DND-41 (cell line): ENCODE data around the gene TSHR.

ENCODE experiments used
- ATAC-seq: fragments of 200-7000 bp; cut with Tn5 transposase; 3 replicates; pipeline ENCODE4 v1.9.1; 2021; ENCODE audit warnings: low read depth; ENCODE audit not compliant: insufficient read depth
- DNase-seq: peaks from one replicate; pipeline ENCODE4 v3.0.0-alpha.2; 2020
- H2AFZ ChIP-seq: 2 replicates; pipeline ENCODE4 v1.6.0; 2012; ENCODE audit warnings: low read depth, low read length
- H3K27ac ChIP-seq: 2 replicates; pipeline ENCODE4 v1.5.1; 2012; ENCODE audit warnings: low read length, inconsistent platforms
- H3K27me3 ChIP-seq: fragments of 200-600 bp; sonication (generic); 2 replicates; pipeline ENCODE4 v1.6.0; 2012; ENCODE audit warnings: low read length, mild to moderate bottlenecking, inconsistent platforms; ENCODE audit not compliant: insufficient read depth, poor library complexity
- H3K36me3 ChIP-seq: 2 replicates; pipeline ENCODE4 v1.5.1; 2012; ENCODE audit warnings: low read length, inconsistent platforms; ENCODE audit not compliant: insufficient read depth
- H3K4me1 ChIP-seq: 2 replicates; pipeline ENCODE4 v1.5.1; 2012; ENCODE audit warnings: mild to moderate bottlenecking, low read length; ENCODE audit not compliant: insufficient read depth
- H3K4me2 ChIP-seq: 2 replicates; pipeline ENCODE4 v1.6.0; 2012; ENCODE audit warnings: mild to moderate bottlenecking, moderate library complexity, low read length, inconsistent platforms; ENCODE audit not compliant: insufficient read depth
- H3K4me3 ChIP-seq, 2 experiments: fragments of 200-600 bp in 1 of 2; shearing (Covaris generic) in 1 of 2; 2 replicates each; pipeline ENCODE4 v1.5.1; 2012 to 2016; ENCODE audit warnings: inconsistent platforms in 2 of 2, low read length in 2 of 2, mild to moderate bottlenecking in 2 of 2, low read depth in 1 of 2, moderate library complexity in 1 of 2
- H3K79me2 ChIP-seq: 2 replicates; pipeline ENCODE4 v1.6.0; 2012; ENCODE audit warnings: low read length, inconsistent platforms; ENCODE audit not compliant: insufficient read depth
- H3K9ac ChIP-seq: 2 replicates; pipeline ENCODE4 v1.6.0; 2012; ENCODE audit warnings: low read depth, mild to moderate bottlenecking, inconsistent platforms, low read length, moderate library complexity
- H3K9me3 ChIP-seq: 2 replicates; pipeline ENCODE4 v1.5.1; 2012; ENCODE audit warnings: low read length, moderate library complexity, mild to moderate bottlenecking, inconsistent platforms; ENCODE audit not compliant: insufficient read depth, severe bottlenecking
- H4K20me1 ChIP-seq: 2 replicates; pipeline ENCODE4 v1.6.0; 2012; ENCODE audit warnings: low read length; ENCODE audit not compliant: insufficient read depth
- CTCF ChIP-seq: IDR thresholded peaks from 2 replicates; pipeline ENCODE4 v1.5.1; 2012; ENCODE audit warnings: borderline replicate concordance, low read length, moderate library complexity, mild to moderate bottlenecking; ENCODE audit not compliant: poor library complexity, severe bottlenecking; ENCODE audit errors: extremely low read depth
- EZH2 ChIP-seq: IDR thresholded peaks from 3 replicates; pipeline ENCODE4 v1.6.1; 2012; ENCODE audit warnings: borderline replicate concordance, low read depth, mild to moderate bottlenecking, moderate library complexity, low read length, inconsistent platforms; ENCODE audit not compliant: severe bottlenecking

TSHR gene

GRCh38 chr14:81004575-81004974 lies 49.2 kb downstream of the TSHR start:
- TF ChIP-seq CTCF (no peak), EZH2 (no peak)
- no peaks in the 10 kb centered on the region for H3K9me3 ChIP-seq

GRCh38 chr14:81005540-81006228 lies 50.3 kb downstream of the TSHR start:
- H3K36me3 ChIP-seq: peaks cover 28% of the 10 kb centered on the region
- H3K79me2 ChIP-seq: peaks cover 39% of the 10 kb centered on the region; the same call in 1 of the 2 replicates
- H3K27ac ChIP-seq: no peak overlapping the region
- no peaks in the 10 kb centered on the region for H3K4me1 ChIP-seq
- TF ChIP-seq CTCF (no peak), EZH2 (no peak)
- no peak overlapping the region for H3K4me3 ChIP-seq
- DNase-seq (no peak), ATAC-seq (no peak)
- no peak overlapping the region for H3K9ac ChIP-seq
- H2AFZ ChIP-seq: no peak overlapping the region
- H4K20me1 ChIP-seq: no peaks in the 10 kb centered on the region
- no peaks in the 10 kb centered on the region for H3K9me3 ChIP-seq
- H3K27me3 ChIP-seq: no peaks in the 10 kb centered on the region
- no peak overlapping the region for H3K4me2 ChIP-seq

More at GRCh38 chr14:81004575-81004974, 49.2 kb downstream of the TSHR start:
- Histone ChIP-seq H3K4me3 (no peak overlapping the region), H3K9ac (no peak overlapping the region), H3K36me3 (peaks cover 32% of the 10 kb centered on the region), H4K20me1 (no peaks in the 10 kb centered on the region), H2AFZ (no peak overlapping the region), H3K27me3 (no peaks in the 10 kb centered on the region), H3K4me2 (no peak overlapping the region), H3K4me1 (no peaks in the 10 kb centered on the region), H3K27ac (no peak overlapping the region), H3K79me2 (peaks cover 34% of the 10 kb centered on the region; the same call in 1 of the 2 replicates)
- DNase-seq (no peak), ATAC-seq (no peak)

DNA sequence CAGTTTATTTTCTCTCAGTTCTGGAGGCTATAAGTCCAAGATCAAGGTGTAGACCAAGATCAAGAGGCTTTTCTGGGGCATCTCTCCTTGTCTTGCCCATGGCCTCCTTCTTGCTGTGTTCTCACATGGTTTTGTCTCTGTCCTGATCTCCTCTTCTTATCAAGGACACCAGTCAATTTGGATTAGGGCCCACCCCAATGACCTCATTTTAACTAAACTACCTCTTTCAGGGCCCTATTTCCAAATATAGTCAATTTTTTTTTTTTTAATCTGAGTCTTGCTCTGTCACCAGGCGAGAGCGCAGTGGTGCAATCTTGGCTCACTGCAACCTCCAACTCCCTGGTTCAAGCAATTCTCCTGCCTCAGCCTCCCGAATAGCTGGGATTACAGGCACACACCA lies 50.8 kb downstream of the TSHR start:
- Histone ChIP-seq H4K20me1 (no peaks in the 10 kb centered on the region), H3K4me2 (no peak overlapping the region), H2AFZ (no peak overlapping the region), H3K79me2 (peaks cover 43% of the 10 kb centered on the region; the same call in 1 of the 2 replicates), H3K4me1 (no peaks in the 10 kb centered on the region), H3K36me3 (peaks cover 24% of the 10 kb centered on the region), H3K9ac (no peak overlapping the region), H3K27ac (no peak overlapping the region), H3K9me3 (no peaks in the 10 kb centered on the region), H3K4me3 (no peak overlapping the region), H3K27me3 (no peaks in the 10 kb centered on the region)
- DNase-seq: no peak
- ATAC-seq: no peak
- TF ChIP-seq EZH2 (no peak), CTCF (no peak)

GRCh38 chr14:81007131-81007530 lies 51.7 kb downstream of the TSHR start:
- TF ChIP-seq CTCF: no peak
- no peak for TF ChIP-seq EZH2
- ATAC-seq (no peak), DNase-seq (no peak)
- H4K20me1 ChIP-seq: no peaks in the 10 kb centered on the region
- H3K4me3 ChIP-seq: no peak overlapping the region
- H2AFZ ChIP-seq: no peak overlapping the region
- peaks cover 16% of the 10 kb centered on the region for H3K36me3 ChIP-seq
- H3K27me3 ChIP-seq: no peaks in the 10 kb centered on the region
- H3K4me1 ChIP-seq: no peaks in the 10 kb centered on the region
- no peak overlapping the region for H3K27ac ChIP-seq
- no peak overlapping the region for H3K9ac ChIP-seq
- no peak overlapping the region for H3K4me2 ChIP-seq
- H3K79me2 ChIP-seq: peaks cover 43% of the 10 kb centered on the region; the same call in 1 of the 2 replicates
- no peaks in the 10 kb centered on the region for H3K9me3 ChIP-seq
